Neutrophil (primary cell): ENCODE data around the gene FGD4.
A peak's percentile ranks its signal among the peaks of the same experiment; 100 is the strongest.

Experiments
- H3K27ac ChIP-seq: fragments of 200-600 bp; sonication (generic); 2 replicates; pipeline ENCODE4 v1.5.1; 2016; ENCODE audit warnings: mild to moderate bottlenecking, moderate library complexity
- H3K27me3 ChIP-seq: fragments of 200-600 bp; sonication (generic); 2 replicates; pipeline ENCODE4 v1.6.0; 2016; ENCODE audit warnings: mild to moderate bottlenecking
- H3K36me3 ChIP-seq: fragments of 200-600 bp; sonication (generic); 2 replicates; pipeline ENCODE4 v1.5.1; 2017
- H3K4me1 ChIP-seq, 2 experiments: fragments of 200-600 bp in 1 of 2; sonication (generic) in 1 of 2; 1 replicate in 1 of 2; 2 replicates in 1 of 2; pipeline versions ENCODE4 v1.5.1 to v1.6.1; 2013 to 2016; ENCODE audit warnings: low read depth in 1 of 2, low read length in 1 of 2, mild to moderate bottlenecking in 1 of 2, moderate library complexity in 1 of 2; ENCODE audit not compliant: control insufficient read depth in 1 of 2, insufficient read depth in 1 of 2
- H3K4me3 ChIP-seq, 2 experiments: fragments of 200-600 bp in 1 of 2; sonication (generic) in 1 of 2; 1 replicate in 1 of 2; 2 replicates in 1 of 2; pipeline ENCODE4 v1.5.1; 2013 to 2016; ENCODE audit warnings: low read depth in 1 of 2, low read length in 1 of 2, mild to moderate bottlenecking in 1 of 2, moderate library complexity in 1 of 2
- H3K9me3 ChIP-seq: fragments of 200-600 bp; sonication (generic); 2 replicates; pipeline ENCODE4 v1.5.1; 2016
- TF ChIP-seq, protein P1 (sequence below): fragments of 200-600 bp; sonication (generic); IDR thresholded peaks from 2 replicates; pipeline ENCODE4 v1.5.1; 2016; ENCODE audit warnings: antibody characterized with exemption

Gene FGD4

GRCh38 chr12:32478858-32479725 is 79.7 kb downstream of the FGD4 start:
- no peaks in the 10 kb centered on the region for H3K36me3 ChIP-seq
- H3K27me3 ChIP-seq, result no peaks in the 10 kb centered on the region
- no peak overlapping the region for H3K27ac ChIP-seq
- H3K4me3 ChIP-seq, result no peak overlapping the region
- TF ChIP-seq, protein P1, sequence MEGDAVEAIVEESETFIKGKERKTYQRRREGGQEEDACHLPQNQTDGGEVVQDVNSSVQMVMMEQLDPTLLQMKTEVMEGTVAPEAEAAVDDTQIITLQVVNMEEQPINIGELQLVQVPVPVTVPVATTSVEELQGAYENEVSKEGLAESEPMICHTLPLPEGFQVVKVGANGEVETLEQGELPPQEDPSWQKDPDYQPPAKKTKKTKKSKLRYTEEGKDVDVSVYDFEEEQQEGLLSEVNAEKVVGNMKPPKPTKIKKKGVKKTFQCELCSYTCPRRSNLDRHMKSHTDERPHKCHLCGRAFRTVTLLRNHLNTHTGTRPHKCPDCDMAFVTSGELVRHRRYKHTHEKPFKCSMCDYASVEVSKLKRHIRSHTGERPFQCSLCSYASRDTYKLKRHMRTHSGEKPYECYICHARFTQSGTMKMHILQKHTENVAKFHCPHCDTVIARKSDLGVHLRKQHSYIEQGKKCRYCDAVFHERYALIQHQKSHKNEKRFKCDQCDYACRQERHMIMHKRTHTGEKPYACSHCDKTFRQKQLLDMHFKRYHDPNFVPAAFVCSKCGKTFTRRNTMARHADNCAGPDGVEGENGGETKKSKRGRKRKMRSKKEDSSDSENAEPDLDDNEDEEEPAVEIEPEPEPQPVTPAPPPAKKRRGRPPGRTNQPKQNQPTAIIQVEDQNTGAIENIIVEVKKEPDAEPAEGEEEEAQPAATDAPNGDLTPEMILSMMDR, result no peak
- H3K9me3 ChIP-seq, result no peaks in the 10 kb centered on the region
- peaks cover 34 to 38% of the 10 kb centered on the region in 2 experiments for H3K4me1 ChIP-seq

- Histone ChIP-seq H3K27me3 (no peaks in the 10 kb centered on the region), H3K36me3 (no peaks in the 10 kb centered on the region), H3K4me3 (peak overlapping the region; percentile 10 to 46), H3K27ac (peak overlapping the region; percentile 94), H3K9me3 (no peaks in the 10 kb centered on the region), H3K4me1 (peaks cover 53 to 57% of the 10 kb centered on the region in 2 experiments)
- TF ChIP-seq, protein P1, result no peak
These were observed 82.9 kb downstream of the FGD4 start for GRCh38 chr12:32482226-32482625.

DNA sequence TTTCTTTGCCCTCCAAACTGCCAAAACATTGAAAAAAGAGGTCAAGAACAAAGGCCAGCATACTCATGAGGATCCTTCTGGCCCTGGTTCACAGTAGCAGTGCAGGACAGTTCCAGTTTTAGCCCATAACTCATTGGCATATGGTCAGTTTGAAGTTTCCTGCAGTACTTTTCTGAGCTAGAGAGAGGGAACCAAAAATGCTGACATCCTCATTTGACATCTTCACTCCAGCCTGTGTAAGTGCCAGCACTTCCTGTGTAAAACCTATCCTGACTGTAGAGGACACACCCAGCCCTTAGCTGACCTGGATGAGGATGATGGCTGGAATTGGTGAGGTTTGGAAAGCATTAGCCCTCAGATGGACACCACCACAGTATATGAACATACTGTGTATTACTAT is 84.1 kb downstream of the FGD4 start:
- H3K4me3 ChIP-seq, result peak overlapping the region in 1 of 2 experiments; percentile 46
- H3K9me3 ChIP-seq, result no peaks in the 10 kb centered on the region
- H3K27me3 ChIP-seq, result no peaks in the 10 kb centered on the region
- TF ChIP-seq, protein P1, result peak; percentile 17
- peaks cover 61 to 70% of the 10 kb centered on the region in 2 experiments for H3K4me1 ChIP-seq
- H3K27ac ChIP-seq, result peak overlapping the region; percentile 94
- H3K36me3 ChIP-seq, result no peaks in the 10 kb centered on the region

GRCh38 chr12:32483993-32484392 is 84.6 kb downstream of the FGD4 start:
- H3K27ac ChIP-seq, result peak overlapping the region; percentile 94
- H3K36me3 ChIP-seq, result no peaks in the 10 kb centered on the region
- H3K4me3 ChIP-seq, result no peak overlapping the region
- H3K9me3 ChIP-seq, result no peaks in the 10 kb centered on the region
- H3K4me1 ChIP-seq, result peaks cover 66 to 75% of the 10 kb centered on the region in 2 experiments
- H3K27me3 ChIP-seq, result no peaks in the 10 kb centered on the region
- TF ChIP-seq, protein P1, result no peak

- H3K4me1 ChIP-seq, result peaks cover 86 to 95% of the 10 kb centered on the region in 2 experiments
- peak overlapping the region; percentile 67 to 76 for H3K4me3 ChIP-seq
- TF ChIP-seq, protein P1, result no peak
- H3K9me3 ChIP-seq, result no peaks in the 10 kb centered on the region
- H3K36me3 ChIP-seq, result no peaks in the 10 kb centered on the region
- H3K27me3 ChIP-seq, result no peaks in the 10 kb centered on the region
- H3K27ac ChIP-seq, result peak overlapping the region; percentile 94
These were observed 86.8 kb downstream of the FGD4 start for GRCh38 chr12:32486158-32486557.
